H9 (cell line): ENCODE data around the gene ROBO1. TPM values are rescaled to one million over a fixed set of nuclear protein-coding genes. Genes with fewer than 3 reads are reported as not detected.

Experiments
- DNase-seq: peaks from one replicate; pipeline ENCODE4 v3.0.0-alpha.2; 2017
- H2AFZ ChIP-seq: one replicate; pipeline ENCODE4 v1.6.1; 2013; ENCODE audit warnings: mild to moderate bottlenecking, low read length, control low read depth, moderate library complexity
- H2AK5ac ChIP-seq: 2 replicates; pipeline ENCODE4 v1.6.1; 2013; ENCODE audit warnings: low read length, control low read depth, mixed read lengths; ENCODE audit not compliant: insufficient read length
- H2BK120ac ChIP-seq: one replicate; pipeline ENCODE4 v1.6.1; 2013; ENCODE audit warnings: low read depth, mild to moderate bottlenecking, low read length, control low read depth, inconsistent platforms; ENCODE audit not compliant: poor library complexity, severe bottlenecking
- H2BK12ac ChIP-seq: 2 replicates; pipeline ENCODE4 v1.6.1; 2013; ENCODE audit warnings: low read length, control low read depth, mixed read lengths, low read depth; ENCODE audit not compliant: insufficient read length
- H2BK15ac ChIP-seq: 2 replicates; pipeline ENCODE4 v1.6.1; 2013; ENCODE audit warnings: low read depth, low read length, control low read depth
- H2BK20ac ChIP-seq: one replicate; pipeline ENCODE4 v1.6.1; 2013; ENCODE audit warnings: low read depth, mild to moderate bottlenecking, low read length, control low read depth, inconsistent platforms; ENCODE audit not compliant: poor library complexity, severe bottlenecking
- H2BK5ac ChIP-seq: 2 replicates; pipeline ENCODE4 v1.6.1; 2013; ENCODE audit warnings: low read length, control low read depth, mixed read lengths; ENCODE audit not compliant: insufficient read length
- H3K14ac ChIP-seq: 2 replicates; pipeline ENCODE4 v1.6.1; 2013; ENCODE audit warnings: low read length, control low read depth; ENCODE audit not compliant: insufficient read depth
- H3K18ac ChIP-seq: 2 replicates; pipeline ENCODE4 v1.6.1; 2013; ENCODE audit warnings: low read depth, mild to moderate bottlenecking, mixed read lengths, low read length, control low read depth; ENCODE audit not compliant: insufficient read length
- H3K23ac ChIP-seq: 2 replicates; pipeline ENCODE4 v1.6.1; 2013; ENCODE audit warnings: low read length, control low read depth, mixed read lengths, low read depth; ENCODE audit not compliant: insufficient read length
- H3K23me2 ChIP-seq: 2 replicates; pipeline ENCODE4 v1.6.1; 2013; ENCODE audit warnings: low read depth, mild to moderate bottlenecking, mixed read lengths, low read length, control low read depth; ENCODE audit not compliant: insufficient read length, poor library complexity, severe bottlenecking
- H3K27ac ChIP-seq: 2 replicates; pipeline ENCODE4 v1.5.1; 2013; ENCODE audit warnings: low read length, control low read depth, mixed read lengths, low read depth; ENCODE audit not compliant: insufficient read length
- H3K27me3 ChIP-seq: 2 replicates; pipeline ENCODE4 v1.6.1; 2013; ENCODE audit warnings: low read length, control low read depth, inconsistent platforms; ENCODE audit not compliant: insufficient read depth
- H3K4ac ChIP-seq: 2 replicates; pipeline ENCODE4 v1.6.1; 2013; ENCODE audit warnings: low read depth, mild to moderate bottlenecking, control low read depth, inconsistent platforms, low read length, moderate library complexity
- H3K4me1 ChIP-seq: 2 replicates; pipeline ENCODE4 v1.6.1; 2013; ENCODE audit warnings: low read length, control low read depth, inconsistent platforms; ENCODE audit not compliant: insufficient read depth
- H3K4me2 ChIP-seq: 2 replicates; pipeline ENCODE4 v1.6.1; 2013; ENCODE audit warnings: low read length, control low read depth, mixed read lengths; ENCODE audit not compliant: insufficient read length, insufficient read depth
- H3K56ac ChIP-seq: 2 replicates; pipeline ENCODE4 v1.6.1; 2013; ENCODE audit warnings: low read depth, mild to moderate bottlenecking, mixed read lengths, low read length, control low read depth; ENCODE audit not compliant: insufficient read length
- H3K79me1 ChIP-seq: 2 replicates; pipeline ENCODE4 v1.6.1; 2013; ENCODE audit warnings: low read depth, mild to moderate bottlenecking, moderate library complexity, low read length, control low read depth, inconsistent platforms; ENCODE audit not compliant: insufficient read depth, poor library complexity, severe bottlenecking
- H3K79me2 ChIP-seq: 2 replicates; pipeline ENCODE4 v1.6.1; 2013; ENCODE audit warnings: low read length, control low read depth, inconsistent platforms; ENCODE audit not compliant: insufficient read depth
- H3K9ac ChIP-seq: 2 replicates; pipeline ENCODE4 v1.6.1; 2013; ENCODE audit warnings: low read length, control low read depth, mixed read lengths; ENCODE audit not compliant: insufficient read length; ENCODE audit errors: extremely low read depth
- H3K9me3 ChIP-seq: one replicate; pipeline ENCODE4 v1.6.1; 2013; ENCODE audit warnings: low read depth, low read length, inconsistent platforms; ENCODE audit not compliant: control insufficient read depth
- H3T11ph ChIP-seq: one replicate; pipeline ENCODE4 v1.6.1; 2013; ENCODE audit warnings: mild to moderate bottlenecking, low read length, control low read depth, inconsistent platforms
- H4K20me1 ChIP-seq: one replicate; pipeline ENCODE4 v1.6.1; 2013; ENCODE audit not compliant: control insufficient read depth, insufficient read length, insufficient read depth
- H4K5ac ChIP-seq: 2 replicates; pipeline ENCODE4 v1.6.1; 2013; ENCODE audit warnings: low read depth, mild to moderate bottlenecking, mixed read lengths, low read length, control low read depth; ENCODE audit not compliant: insufficient read length
- H4K8ac ChIP-seq: replicated peaks from 2 replicates; pipeline ENCODE4 v1.6.1; 2013; ENCODE audit warnings: low read length, control low read depth, mixed read lengths, low read depth; ENCODE audit not compliant: insufficient read length
- H4K91ac ChIP-seq: 2 replicates; pipeline ENCODE4 v1.6.1; 2013; ENCODE audit warnings: low read depth, mild to moderate bottlenecking, moderate library complexity, mixed read lengths, low read length, control low read depth; ENCODE audit not compliant: insufficient read length
- H3K27ac Mint-ChIP-seq, 3 experiments: 2 replicates in 2 of 3; 3 replicates in 1 of 3; pipeline ENCODE4 v1.8.0; 2020 to 2021; ENCODE audit warnings: mixed read lengths in 3 of 3, mild to moderate bottlenecking in 1 of 3, moderate library complexity in 1 of 3
- H3K27me3 Mint-ChIP-seq: 2 replicates; pipeline ENCODE4 v1.8.0; 2021; ENCODE audit warnings: low read depth, mild to moderate bottlenecking, moderate library complexity, mixed read lengths
- H3K36me3 Mint-ChIP-seq, 3 experiments: 2 replicates in 2 of 3; 3 replicates in 1 of 3; pipeline ENCODE4 v1.8.0; 2020 to 2021; ENCODE audit warnings: low read depth in 3 of 3, mixed read lengths in 3 of 3; ENCODE audit not compliant: insufficient read depth in 1 of 3
- H3K4me1 Mint-ChIP-seq, 2 experiments: 2 replicates each; pipeline ENCODE4 v1.8.0; 2020; ENCODE audit warnings: mixed read lengths in 2 of 2
- H3K4me3 Mint-ChIP-seq, 2 experiments: 2 replicates in 1 of 2; 3 replicates in 1 of 2; pipeline ENCODE4 v1.8.0; 2020 to 2021; ENCODE audit warnings: mild to moderate bottlenecking in 2 of 2, mixed read lengths in 2 of 2, moderate library complexity in 1 of 2
- H3K9me3 Mint-ChIP-seq, 2 experiments: 2 replicates in 1 of 2; 3 replicates in 1 of 2; pipeline ENCODE4 v1.8.0; 2020; ENCODE audit warnings: mild to moderate bottlenecking in 2 of 2, mixed read lengths in 2 of 2, moderate library complexity in 1 of 2
- WGBS: extraction: QIAGEN DNeasy Blood & Tissue Kit; methylation state at CpG from one replicate; pipeline ENCODE4 v1.1.7; 2013; ENCODE audit warnings: missing lambda C conversion rate, low lambda C conversion rate, mixed read lengths; ENCODE audit not compliant: insufficient read length; ENCODE audit errors: extremely low coverage; 5-methylcytosine and 5-hydroxymethylcytosine counted together
- total RNA-seq: library from RNA; stranded (reverse); gene quantifications from 2 replicates; pipeline ENCODE4 v1.2.1, GENCODE V29; 2021
- TF ChIP-seq, protein P1 (sequence below): fragments of 200-600 bp; sonication (generic); conservative IDR thresholded peaks from 3 replicates; pipeline ENCODE4 v1.8.0; 2021; ENCODE audit warnings: antibody characterized with exemption, mild to moderate bottlenecking

ROBO1 gene
- total RNA-seq, 1 experiment from 2014 or later, result 62.7 TPM

DNA sequence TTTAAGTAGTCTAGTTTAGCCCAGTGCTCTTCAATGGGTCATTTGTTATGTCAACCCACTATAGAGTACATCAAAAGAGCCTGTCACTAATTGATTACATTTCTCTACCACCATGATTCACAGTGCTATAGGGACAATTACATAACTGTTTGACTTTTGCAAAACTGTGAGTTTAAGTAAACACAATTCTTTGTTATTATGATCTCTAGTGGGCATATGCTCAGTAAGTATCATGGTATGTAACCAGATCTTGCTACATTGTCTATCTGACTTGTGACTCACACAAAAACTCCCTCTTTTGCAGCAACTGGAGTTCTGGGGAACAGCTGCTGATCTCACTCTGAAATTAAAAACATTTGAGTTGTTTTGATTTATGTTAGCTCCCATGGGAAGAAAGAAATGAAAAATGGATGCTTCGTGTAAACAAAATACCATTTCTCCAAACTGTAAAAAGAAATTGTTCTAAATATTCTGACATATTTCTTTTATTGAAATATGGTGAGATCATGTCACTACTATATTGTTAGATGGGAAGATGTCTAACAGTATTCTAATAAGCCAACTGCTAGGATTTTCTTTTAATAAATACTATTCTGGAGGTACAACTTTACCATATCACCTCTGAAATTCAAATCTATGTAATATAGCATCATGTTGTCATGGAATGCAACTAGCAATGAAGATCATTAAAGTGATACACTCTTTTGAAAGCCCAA, 470.4 kb downstream of the ROBO1 start:
- Histone ChIP-seq H3K14ac (no peak overlapping the region), H3K27me3 (no peaks in the 10 kb centered on the region), H3K27ac (no peak overlapping the region), H3K9ac (no peak overlapping the region), H3K23me2 (no peaks in the 10 kb centered on the region), H3K9me3 (no peaks in the 10 kb centered on the region), H2BK5ac (no peak overlapping the region), H2BK120ac (no peak overlapping the region), H4K91ac (no peak overlapping the region), H3K23ac (no peak overlapping the region), H3K4me2 (no peak overlapping the region), H3T11ph (no peak overlapping the region), H2BK20ac (no peak overlapping the region), H3K18ac (no peak overlapping the region), H3K79me2 (no peaks in the 10 kb centered on the region), H4K8ac (no peak overlapping the region), H2AFZ (no peak overlapping the region), H2AK5ac (no peak overlapping the region), H2BK12ac (no peak overlapping the region), H3K56ac (no peak overlapping the region), H3K4me1 (no peaks in the 10 kb centered on the region), H4K5ac (no peak overlapping the region), H2BK15ac (no peak overlapping the region), H4K20me1 (no peaks in the 10 kb centered on the region), H3K79me1 (no peaks in the 10 kb centered on the region), H3K4ac (no peak overlapping the region)
- Mint-ChIP-seq H3K4me1 (peaks cover 13 to 14% of the 10 kb centered on the region in 2 experiments), H3K9me3 (peaks cover 11 to 15% of the 10 kb centered on the region in 2 experiments), H3K4me3 (no peak overlapping the region), H3K36me3 (peaks cover 9 to 29% (median 13%) of the 10 kb centered on the region in 3 experiments), H3K27me3 (no peaks in the 10 kb centered on the region), H3K27ac (peak overlapping the region in 1 of 3 experiments; percentile 53; a peak in 3 of 7 replicates)
- WGBS, result no CpG with 5 or more reads among the region's 1 CpG
- TF ChIP-seq, protein P1, sequence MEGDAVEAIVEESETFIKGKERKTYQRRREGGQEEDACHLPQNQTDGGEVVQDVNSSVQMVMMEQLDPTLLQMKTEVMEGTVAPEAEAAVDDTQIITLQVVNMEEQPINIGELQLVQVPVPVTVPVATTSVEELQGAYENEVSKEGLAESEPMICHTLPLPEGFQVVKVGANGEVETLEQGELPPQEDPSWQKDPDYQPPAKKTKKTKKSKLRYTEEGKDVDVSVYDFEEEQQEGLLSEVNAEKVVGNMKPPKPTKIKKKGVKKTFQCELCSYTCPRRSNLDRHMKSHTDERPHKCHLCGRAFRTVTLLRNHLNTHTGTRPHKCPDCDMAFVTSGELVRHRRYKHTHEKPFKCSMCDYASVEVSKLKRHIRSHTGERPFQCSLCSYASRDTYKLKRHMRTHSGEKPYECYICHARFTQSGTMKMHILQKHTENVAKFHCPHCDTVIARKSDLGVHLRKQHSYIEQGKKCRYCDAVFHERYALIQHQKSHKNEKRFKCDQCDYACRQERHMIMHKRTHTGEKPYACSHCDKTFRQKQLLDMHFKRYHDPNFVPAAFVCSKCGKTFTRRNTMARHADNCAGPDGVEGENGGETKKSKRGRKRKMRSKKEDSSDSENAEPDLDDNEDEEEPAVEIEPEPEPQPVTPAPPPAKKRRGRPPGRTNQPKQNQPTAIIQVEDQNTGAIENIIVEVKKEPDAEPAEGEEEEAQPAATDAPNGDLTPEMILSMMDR, result no peak
- DNase-seq, result no peak
